Left ventricle myocardium superior (tissue), 1 donor: Measurements from ENCODE around the gene KCNQ1. TPM values are rescaled to one million over a fixed set of nuclear protein-coding genes. Genes with fewer than 3 reads are reported as not detected.
A peak's percentile ranks its signal among the peaks of the same experiment; 100 is the strongest.

ENCODE experiments used
- ATAC-seq: fragments of 200-7000 bp; cut with Tn5 transposase; one replicate; pipeline ENCODE4 v1.9.1; 2020; ENCODE audit warnings: mild to moderate bottlenecking, moderate library complexity
- DNase-seq: peaks from one replicate; pipeline ENCODE4 v3.0.0-alpha.2; 2020
- intact Hi-C: fragments of 100-400 bp; cut with micrococcal nuclease; formaldehyde crosslinking; loops from one replicate; pipeline ENCODE4 v1.11.0; 2022
- total RNA-seq: library from RNA; stranded (reverse); fragmentation: NEBNext Ultra II Directional; extraction: Animal tissue kit (Norgen Biotek cat#: 25700); gene quantifications from one replicate; pipeline ENCODE4 v1.2.1, GENCODE V29; 2021
- donor health status: DM: no; HTN: yes; CAD: no; lungs with severe emphysema.

Gene KCNQ1
- total RNA-seq, 1 donor from 2014 or later: 49.7 TPM

DNA sequence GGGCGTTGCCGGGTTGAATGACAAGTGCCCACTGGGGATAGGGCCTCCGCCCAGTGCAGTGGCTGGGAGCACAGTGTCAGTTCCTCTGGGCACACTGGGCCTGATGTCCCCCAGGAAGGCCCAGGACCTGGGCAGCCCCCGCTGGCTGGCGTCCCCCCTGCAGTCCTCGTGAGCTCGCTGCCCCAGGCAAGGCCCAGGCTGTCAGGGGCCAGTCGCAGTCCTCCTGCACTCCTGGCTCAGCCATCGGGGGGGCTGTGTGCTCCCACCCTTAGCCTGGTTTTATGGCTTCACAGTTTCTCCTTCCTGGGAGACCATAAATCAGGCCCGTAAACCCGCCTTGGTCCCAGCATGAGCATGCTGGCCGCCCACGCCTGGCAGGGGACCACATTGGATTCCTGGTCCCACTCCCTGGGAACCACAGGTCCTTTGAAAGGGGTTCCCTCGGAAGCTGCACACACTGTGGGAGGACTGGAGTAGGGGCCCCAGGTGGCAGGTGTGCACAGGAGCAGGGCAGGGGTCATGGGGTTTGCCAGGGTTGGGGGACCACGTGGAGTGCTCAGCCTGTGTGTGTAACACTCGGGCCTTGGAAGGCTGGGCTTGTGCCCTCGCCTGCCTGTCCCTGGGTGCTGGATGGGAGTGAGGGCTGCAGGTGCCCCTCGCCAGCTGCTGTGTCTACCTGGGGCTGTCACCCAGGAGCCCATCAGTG, 141.4 kb downstream of the KCNQ1 start:
- DNase-seq: peak; percentile 21
- intact Hi-C loops: no loop called here
- ATAC-seq: no peak

DNA sequence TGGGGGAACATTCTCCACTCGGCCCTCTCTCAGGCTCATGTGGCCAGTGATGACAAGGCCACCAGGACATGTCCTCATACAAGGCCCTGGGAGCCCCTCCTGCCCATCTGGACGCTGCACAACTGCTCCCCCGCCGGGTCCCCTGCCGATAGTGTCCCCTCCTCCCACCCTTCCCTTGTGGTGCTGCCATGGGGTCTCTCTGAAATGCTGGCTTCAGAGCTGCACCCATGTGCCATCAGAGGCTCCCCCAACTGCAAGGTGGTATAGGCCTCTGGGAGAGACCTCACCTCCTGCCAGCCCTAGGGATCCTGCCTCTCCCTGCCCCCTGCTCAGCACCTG, 142.0 kb downstream of the KCNQ1 start:
- ATAC-seq (no peak), DNase-seq (no peak)
- intact Hi-C loops: no loop called here

DNA sequence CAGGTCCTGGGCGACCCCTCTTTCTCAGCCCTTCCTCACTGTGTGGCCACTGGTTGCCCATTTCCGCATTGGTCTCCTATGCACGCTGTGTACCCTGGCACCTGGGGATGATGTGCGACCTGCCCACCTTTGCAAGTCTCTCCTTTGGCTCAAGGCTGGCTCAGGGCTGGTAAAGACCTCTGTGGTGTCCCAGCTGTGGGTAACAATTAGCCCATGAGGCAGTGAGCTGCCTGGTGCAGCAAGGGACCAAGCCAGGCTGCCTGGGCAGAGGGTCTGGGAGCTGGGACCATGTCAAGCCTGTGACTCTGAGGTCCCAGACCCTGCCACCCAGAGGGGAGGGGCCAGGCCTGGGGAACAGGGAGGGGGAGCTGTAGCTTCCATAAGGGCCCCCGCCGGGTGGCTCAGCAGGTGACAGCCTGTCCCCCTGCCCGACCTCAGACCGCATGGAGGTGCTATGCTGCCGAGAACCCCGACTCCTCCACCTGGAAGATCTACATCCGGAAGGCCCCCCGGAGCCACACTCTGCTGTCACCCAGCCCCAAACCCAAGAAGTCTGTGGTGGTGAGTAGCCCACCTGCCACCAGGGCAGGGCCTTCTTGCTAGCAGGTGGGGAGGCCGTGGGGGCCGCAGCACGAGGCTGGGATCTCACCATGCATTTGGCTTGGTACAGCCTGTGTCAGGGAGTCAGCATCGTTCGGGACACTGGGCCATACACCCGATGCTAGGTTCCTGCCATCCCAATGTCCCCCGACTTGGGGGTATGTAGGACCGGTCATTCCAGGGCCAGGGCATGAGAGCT, 142.5 kb downstream of the KCNQ1 start:
- intact Hi-C loops: no loop called here
- DNase-seq (no peak), ATAC-seq (no peak)

DNA sequence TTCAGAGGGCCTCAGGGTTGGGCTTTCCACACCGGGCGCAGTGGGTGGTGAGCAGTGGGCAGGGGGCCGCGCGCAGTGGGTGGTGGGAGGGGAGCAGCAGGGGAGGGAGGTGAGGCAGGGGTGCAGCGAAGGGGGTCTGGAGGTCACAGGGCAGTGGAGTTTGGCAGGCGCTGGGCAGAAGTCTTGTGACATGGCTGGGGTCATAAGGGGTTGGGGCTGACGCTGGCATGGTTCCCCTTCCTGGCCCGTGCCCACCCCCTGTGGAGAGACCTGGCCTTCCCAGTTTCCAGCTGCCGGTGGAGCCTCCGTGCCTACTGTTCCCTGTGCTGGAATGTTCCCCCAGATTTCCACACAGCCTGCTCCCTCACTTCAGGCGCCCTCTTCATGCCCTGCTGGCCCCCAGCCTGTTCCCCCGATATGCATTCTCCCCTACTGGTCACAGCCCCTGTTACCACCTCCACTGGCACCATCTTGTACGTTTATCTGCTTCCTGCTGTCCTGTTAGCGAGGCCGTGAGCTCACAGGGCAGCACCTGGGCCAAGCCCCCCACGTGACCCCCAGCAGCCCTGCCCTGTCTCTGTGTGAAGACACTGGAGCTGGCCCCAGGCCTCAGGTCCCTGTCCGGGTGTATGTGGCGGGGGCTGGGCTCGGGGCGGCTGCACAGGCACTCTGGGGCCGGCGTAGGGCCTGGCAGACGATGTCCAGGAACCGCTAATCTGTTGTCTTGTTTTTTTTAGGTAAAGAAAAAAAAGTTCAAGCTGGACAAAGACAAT, 143.4 kb downstream of the KCNQ1 start:
- no peak for ATAC-seq
- intact Hi-C loops: no loop called here
- no peak for DNase-seq

DNA sequence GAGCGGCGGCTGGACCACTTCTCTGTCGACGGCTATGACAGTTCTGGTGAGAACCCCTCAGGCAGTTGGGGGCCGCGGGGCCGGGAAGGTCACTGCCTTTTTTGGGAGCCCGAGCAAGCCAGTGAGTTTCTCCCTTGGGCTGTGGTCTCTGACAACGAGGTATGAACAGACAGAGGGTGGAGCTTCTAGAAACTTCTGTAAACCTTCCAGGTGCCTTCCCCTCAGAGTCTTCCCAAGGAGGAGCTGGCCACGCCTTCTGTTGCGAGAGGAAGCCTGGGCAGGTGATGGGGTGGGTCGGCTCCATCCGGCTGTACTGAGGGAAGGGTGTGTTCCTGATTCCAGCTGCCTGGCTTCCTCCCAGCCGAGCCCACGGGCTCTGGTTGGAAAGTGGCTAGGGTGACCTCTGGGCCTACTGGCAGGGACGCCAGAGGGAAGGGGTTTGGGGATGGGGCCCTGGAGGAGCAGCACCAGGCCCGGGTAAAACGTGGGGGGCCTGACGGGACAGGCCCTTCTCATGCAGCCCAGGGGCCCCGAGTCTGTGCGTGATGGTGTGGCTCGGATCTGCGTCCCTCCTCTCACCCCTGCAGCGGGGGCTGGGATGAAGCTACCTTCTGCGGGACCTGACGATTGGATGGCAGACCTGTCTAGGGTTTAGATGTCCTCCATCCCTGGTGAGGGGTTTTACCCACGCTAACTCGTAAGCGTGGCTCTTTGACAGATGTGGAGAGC, 144.2 kb downstream of the KCNQ1 start:
- ATAC-seq: no peak
- intact Hi-C loops: no loop called here

DNA sequence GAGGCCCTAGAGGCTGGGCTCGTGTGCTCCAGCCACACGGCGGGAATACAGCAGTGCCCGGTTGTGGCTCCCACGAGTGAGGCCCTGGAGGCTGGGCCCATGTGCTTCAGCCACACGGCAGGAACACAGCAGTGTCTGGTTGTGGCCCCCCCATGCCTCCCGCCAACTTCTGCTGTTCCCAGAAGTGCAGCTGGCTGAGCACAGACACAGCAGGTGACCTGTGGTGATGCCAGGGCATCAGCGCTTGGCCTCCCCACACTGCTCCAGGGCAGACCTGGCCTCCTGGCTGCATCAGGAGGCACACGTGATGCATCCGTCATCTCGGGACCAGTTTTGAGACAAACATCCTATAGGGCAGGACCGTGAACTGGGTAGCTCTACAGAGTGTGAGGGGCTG, 144.7 kb downstream of the KCNQ1 start:
- no peak for DNase-seq
- intact Hi-C loops: no loop called here

More for the DNA sequence above, 144.2 kb downstream of the KCNQ1 start:
- DNase-seq: no peak

DNA sequence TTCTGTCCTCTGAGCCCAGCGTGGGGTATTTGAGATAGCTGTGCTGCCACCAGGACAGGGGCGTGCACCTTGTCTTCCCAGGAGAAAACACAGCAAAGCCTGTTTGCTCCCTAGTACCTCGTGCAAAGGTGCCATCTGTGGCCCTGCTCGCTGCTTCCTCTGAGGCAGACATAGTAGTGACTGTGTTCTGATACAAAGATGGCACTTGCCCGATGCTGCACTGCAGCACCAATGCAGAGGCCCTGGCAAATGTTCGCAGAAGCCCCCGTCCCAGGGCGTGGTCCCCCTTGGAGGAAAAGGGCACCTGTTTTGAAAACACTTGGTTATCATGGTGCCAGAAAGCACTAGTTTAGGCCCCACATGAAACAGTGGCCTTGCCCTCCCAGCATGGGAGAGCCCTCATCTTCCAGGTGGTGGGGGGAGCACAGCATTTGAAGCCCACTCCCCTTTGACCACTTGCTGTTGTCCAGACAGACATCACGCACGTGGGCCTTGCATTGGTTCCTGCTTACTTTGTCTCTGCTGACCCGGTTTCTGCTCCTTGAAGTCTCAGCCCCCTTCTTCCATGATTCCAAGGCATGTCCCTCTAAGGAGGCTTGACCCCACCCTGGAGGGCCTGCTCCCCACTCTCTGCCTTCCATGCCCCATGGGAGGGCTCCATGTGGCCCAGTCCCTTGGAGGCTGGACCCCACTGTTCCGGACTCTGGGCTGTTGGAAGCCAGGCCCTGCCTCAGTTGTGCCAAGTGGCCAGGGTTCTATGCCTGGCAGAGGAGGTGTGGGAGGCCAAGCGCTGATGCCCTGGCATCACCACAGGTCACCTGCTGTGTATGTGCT, 145.5 kb downstream of the KCNQ1 start:
- intact Hi-C loops: no loop called here
- DNase-seq: no peak
- ATAC-seq: no peak

More for the DNA sequence above, 144.7 kb downstream of the KCNQ1 start:
- ATAC-seq: no peak

DNA sequence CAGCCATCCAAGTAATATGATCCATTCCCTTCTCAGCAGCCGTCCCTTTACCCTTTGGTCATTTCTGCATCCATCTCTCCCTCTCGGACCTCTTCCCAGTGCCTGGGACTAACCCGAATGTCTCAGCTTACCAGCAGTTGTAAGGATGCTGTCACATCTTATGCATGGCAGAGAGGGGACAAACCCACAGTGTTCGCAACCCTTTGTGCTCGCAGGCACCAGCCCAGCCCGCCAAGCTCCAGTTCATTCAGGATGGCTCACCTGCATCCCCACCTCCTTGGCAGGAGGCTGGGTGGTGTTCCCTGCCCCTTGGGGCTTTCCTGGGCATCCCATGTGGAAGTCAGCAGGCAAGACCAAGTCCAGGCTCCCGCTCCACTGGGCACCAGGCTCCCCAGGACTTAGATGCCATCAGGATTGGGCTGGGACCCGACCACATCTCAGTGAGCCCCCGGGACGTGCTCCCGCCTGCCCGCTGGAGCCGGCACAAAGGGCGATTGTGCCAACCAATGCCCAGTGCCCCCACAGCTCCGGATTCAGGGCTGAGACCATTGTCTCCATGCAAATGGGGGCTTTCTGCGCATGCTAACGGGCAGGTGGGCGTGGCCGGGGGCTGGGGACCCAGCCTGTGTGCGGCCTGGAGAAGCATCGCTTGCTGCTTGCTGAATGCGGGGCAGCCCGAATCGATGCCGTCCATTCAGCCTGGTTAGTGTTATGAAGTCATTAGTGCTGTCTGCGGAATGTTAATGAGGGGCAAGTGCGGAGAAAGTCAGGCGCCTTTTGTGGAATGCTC, 146.4 kb downstream of the KCNQ1 start:
- DNase-seq: peak; percentile 18
- ATAC-seq: no peak
- intact Hi-C loops: no loop called here

DNA sequence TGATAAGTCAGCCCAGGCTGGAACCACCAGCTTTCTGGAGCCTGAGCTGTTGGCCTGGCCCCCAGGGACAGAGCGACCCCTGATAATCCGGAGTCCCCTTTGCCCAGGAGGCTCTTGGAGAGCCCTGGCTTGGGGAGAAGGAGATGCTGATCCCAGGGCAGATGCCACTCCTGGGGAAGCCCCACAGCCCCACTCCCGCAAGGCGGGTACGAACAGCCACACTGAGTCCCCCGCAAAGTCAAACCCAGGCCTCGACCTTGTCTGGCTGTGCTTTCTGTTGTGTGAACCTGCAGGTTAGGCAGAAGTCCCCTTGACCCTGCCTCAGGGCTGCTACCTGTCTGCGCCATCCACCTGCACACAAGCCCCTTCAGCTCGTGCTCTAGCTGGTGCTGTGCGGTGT, 147.0 kb downstream of the KCNQ1 start:
- intact Hi-C loops: no loop called here
- ATAC-seq: no peak

DNA sequence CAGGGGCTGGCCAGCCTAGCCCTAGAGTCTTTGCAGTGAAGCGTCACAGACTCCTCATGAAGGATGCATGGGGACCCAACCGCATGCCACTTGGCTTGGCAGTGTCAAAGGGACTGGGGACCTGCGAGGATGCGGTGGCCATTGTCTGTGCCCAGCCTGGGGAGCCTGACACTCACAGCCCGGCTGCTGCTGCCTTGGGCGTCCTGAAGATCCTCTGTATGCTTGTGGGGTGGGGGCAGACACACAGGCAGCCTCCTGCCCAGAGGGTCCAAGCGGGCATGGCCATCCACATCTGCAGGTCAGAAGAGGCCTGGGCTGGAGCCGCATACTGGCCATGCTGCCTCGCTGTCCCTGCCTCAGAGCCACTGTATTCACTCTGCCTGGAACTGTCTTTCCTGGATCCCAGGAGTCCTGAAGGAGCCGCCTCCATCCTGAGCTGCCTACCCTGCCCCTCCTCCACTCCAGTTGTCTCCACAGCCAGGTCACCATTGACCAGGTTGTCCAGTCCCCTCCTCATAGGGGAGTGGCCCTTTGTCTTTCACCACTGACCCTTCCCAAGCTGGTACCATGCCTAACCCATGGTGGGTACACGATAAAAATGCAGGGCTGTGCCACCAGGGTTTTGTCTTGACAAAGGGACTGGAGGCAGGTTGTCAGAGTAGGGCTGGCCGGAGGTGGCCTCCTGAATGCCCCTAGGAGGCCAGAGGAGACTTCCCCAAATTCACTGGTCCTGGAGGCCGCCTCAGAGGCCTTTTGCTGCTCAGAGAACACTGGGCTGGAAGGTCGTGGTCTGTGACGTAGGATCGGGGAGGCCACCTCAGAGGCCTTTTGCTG, 148.0 kb downstream of the KCNQ1 start:
- ATAC-seq (no peak), DNase-seq (no peak)
- intact Hi-C loops: no loop called here

More for the DNA sequence above, 147.0 kb downstream of the KCNQ1 start:
- DNase-seq: no peak

DNA sequence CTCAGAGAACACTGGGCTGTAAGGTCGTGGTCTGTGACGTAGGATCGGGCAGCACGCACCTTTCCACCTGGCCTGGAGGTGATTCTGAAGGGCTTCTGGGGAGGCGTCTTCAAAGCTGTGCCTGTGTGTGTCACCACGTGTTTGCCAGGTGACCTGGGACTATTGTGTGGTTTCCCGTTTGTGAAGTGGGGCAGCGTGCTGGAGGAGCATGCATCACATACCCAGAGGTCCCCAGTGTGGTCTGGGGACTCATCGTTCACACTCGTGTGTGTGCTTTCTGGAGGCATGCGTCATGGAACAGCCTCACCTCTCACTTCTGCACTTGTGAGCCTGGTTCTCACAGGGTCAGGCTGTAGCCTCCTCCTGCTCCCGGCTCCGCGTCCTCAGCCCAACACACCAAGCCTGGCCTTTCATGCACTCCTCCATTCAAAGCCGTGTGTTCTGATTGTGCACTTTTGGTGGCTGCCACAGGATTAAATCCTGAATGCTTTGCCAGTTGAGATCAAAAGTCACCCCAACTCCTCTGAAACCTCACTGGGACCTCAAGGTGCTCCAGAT, 148.7 kb downstream of the KCNQ1 start:
- intact Hi-C loops: no loop called here
- DNase-seq: no peak
- ATAC-seq: no peak

DNA sequence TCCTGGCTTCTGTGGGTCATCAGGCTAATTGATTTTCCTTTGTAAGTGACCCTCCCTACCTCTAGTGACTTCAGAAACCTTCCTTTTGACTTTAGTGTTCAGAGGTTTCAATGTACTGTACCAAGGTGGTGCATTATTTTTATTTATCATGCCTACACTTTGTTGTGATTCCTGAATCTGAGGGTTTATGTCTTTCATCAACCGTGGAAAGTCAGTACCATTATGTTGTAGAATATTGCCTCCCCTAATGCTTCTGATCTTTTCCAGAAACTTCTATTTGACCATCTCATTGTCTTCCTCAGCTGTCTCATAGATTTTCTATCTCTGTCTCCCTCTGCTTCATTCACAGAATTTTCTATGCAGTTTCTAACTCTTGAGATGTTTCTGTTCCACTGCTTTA, 149.5 kb downstream of the KCNQ1 start:
- ATAC-seq: no peak
- no peak for DNase-seq
- intact Hi-C loops: no loop called here

DNA sequence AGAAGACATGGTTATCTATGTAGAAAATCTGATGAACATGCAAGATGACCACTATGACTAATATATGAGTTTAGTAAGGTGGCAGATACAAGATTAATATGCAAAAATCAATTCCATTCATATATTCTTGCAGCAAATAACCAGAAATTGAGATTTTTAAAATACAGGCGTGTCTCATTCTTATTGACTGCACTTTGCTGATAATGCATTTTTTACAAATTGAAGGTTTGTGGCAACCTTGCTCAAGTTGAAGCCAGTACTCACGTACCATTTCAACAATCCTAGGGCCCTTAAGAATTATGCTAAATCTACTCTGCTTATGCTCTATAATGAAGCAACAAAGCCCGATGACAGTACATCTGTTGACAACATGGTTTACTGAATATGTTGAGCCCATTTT, 150.4 kb downstream of the KCNQ1 start:
- no peak for ATAC-seq
- no peak for DNase-seq
- intact Hi-C loops: no loop called here

DNA sequence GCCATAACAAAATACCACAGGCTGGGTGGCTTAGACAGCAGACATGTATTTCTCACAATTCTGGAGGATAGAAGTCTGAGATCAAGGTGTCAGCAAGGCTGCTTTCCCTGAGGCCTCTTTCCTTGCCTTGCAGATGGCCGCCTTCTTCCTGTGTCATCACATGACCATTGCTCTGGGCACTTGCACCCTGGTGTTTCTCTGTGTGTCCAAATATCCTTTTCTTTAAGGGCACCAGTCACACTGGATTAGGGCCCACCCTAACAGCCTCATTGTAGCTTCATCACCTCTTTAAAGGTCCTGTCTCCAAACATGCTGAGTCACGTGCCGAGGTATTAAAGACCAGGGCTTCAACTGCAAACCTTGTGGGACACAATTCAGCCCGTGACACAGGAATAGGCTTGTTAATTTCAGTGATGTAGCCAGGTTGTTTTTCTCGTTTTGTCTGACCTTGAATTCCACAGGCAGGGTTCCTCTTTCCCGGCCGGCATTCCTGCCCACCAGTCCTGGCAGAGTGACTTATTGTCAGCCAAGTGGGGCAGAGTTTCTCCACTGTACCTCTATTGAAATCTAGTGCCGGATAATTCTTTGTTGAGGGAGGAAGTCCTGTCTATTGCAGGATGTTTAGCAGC, 154.9 kb downstream of the KCNQ1 start:
- intact Hi-C loops: no loop called here
- DNase-seq: no peak

DNA sequence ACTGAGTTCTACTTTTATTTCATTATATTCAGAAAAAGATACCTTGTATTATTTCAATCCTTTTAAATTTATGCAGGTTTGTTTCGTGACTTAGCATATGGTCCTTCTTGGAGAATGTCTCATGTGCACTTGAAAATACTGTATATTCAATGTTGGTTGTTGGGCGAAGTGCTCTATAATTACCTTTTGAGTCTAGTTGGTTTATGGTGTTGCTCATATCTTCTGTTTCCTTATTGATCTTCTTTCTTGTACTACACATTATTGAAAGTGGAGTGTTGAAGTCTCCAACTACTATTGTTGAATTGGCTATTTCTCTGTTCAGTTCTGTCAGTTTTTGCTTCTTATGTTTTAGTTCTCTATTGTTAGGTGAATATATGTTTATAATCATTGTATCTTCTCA, 164.5 kb downstream of the KCNQ1 start:
- intact Hi-C loops: no loop called here
- DNase-seq: no peak
- ATAC-seq: no peak

More for the DNA sequence above, 154.9 kb downstream of the KCNQ1 start:
- ATAC-seq: peak; percentile 62

DNA sequence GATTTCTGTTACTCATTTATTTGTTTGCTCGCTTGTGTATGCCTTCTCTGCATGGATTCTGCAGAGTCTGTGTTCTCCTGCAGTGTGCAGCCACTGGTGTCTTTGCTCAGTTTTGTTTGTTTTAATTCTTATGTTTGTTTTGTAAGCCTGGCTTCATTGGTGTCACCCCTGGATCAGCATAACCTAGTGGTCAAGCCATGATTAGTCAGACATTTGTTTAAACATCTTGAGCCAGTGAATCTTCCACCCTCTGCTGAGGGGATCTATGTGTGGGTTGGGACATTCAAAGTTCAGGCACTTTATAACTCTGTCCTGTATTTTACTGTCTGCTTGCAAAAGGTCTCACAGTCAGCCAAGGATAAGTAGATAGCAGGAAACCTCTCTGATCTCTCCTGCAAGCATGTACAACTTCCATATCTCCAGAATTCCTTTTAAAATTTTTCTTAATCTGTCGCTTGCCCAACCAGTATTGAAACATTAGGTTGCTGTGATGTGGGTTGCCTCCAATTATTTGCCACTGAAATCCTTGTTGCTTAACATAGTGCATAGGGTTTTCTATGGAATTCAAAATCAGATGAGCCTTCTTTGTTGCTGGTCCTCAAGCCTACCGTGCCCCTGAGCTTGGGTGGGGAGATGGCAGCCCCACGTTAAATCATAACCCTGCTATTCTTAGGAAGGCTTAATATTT, 168.2 kb downstream of the KCNQ1 start:
- DNase-seq (no peak), ATAC-seq (no peak)
- intact Hi-C loops: no loop called here
